OCI-LY3 (cell line): Measurements from ENCODE around the gene ARHGAP28.

ENCODE experiments used
- H2AFZ ChIP-seq: fragments of 200-600, 300-600 bp; shearing (Covaris generic); 2 replicates; pipeline ENCODE4 v1.6.0; 2014; ENCODE audit warnings: antibody characterized with exemption, low read depth, low read length
- H3K27ac ChIP-seq: fragments of 200-600, 300-600 bp; sonication (generic); 2 replicates; pipeline ENCODE4 v1.5.1; 2014; ENCODE audit warnings: mild to moderate bottlenecking, low read length, moderate library complexity, mixed read lengths
- H3K27me3 ChIP-seq: fragments of 200-600, 300-600 bp; sonication (generic); 2 replicates; pipeline ENCODE4 v1.6.1; 2014; ENCODE audit warnings: low read depth, low read length, mixed read lengths
- H3K36me3 ChIP-seq: fragments of 200-600, 300-600 bp; sonication (generic); replicated peaks from 2 replicates; pipeline ENCODE3; 2014; ENCODE audit warnings: low read depth, low read length, mixed read lengths
- H3K4me1 ChIP-seq: fragments of 300-600, 200-600 bp; sonication (generic); 2 replicates; pipeline ENCODE4 v1.6.1; 2014; ENCODE audit warnings: low read length, mixed read lengths
- H3K4me2 ChIP-seq: fragments of 200-600, 300-600 bp; sonication (generic); 2 replicates; pipeline ENCODE4 v1.6.1; 2014; ENCODE audit warnings: low read length, mixed read lengths
- H3K4me3 ChIP-seq: fragments of 300-600, 200-600 bp; sonication (generic); 2 replicates; pipeline ENCODE4 v1.5.1; 2014; ENCODE audit warnings: antibody characterized with exemption, mild to moderate bottlenecking, low read length, moderate library complexity
- H3K79me2 ChIP-seq: fragments of 300-600, 200-600 bp; shearing (Covaris generic); 2 replicates; pipeline ENCODE4 v1.6.1; 2014; ENCODE audit warnings: mild to moderate bottlenecking, low read length, mixed read lengths
- H3K9ac ChIP-seq: fragments of 300-600, 200-600 bp; shearing (Covaris generic); 2 replicates; pipeline ENCODE4 v1.6.0; 2014; ENCODE audit warnings: mild to moderate bottlenecking, low read length, moderate library complexity
- H3K9me3 ChIP-seq: fragments of 200-600, 300-600 bp; shearing (Covaris generic); 2 replicates; pipeline ENCODE4 v1.6.1; 2014; ENCODE audit warnings: low read length, mixed read lengths; ENCODE audit not compliant: insufficient read depth
- H4K20me1 ChIP-seq: fragments of 200-600, 300-600 bp; sonication (generic); 2 replicates; pipeline ENCODE4 v1.6.1; 2016; ENCODE audit warnings: low read length, mixed read lengths; ENCODE audit not compliant: insufficient read depth
- CTCF ChIP-seq: fragments of 200-600, 300-600 bp; sonication (generic); IDR thresholded peaks from 2 replicates; pipeline ENCODE4 v1.5.1; 2014; ENCODE audit warnings: antibody characterized with exemption, low read length, low read depth
- EZH2phosphoT487 ChIP-seq: fragments of 200-600 bp; shearing (Covaris generic); IDR thresholded peaks from 2 replicates; pipeline ENCODE4 v1.6.1; 2018; ENCODE audit warnings: antibody characterized with exemption, mixed run types, low read depth

Gene ARHGAP28

GRCh38 chr18:6920099-6920955, 190.8 kb downstream of the ARHGAP28 start:
- Histone ChIP-seq H3K79me2 (no peaks in the 10 kb centered on the region), H3K4me1 (no peaks in the 10 kb centered on the region), H3K4me3 (no peak overlapping the region), H3K27ac (no peak overlapping the region), H3K27me3 (no peaks in the 10 kb centered on the region), H3K9ac (no peak overlapping the region), H3K9me3 (no peaks in the 10 kb centered on the region), H4K20me1 (no peaks in the 10 kb centered on the region), H2AFZ (no peak overlapping the region), H3K36me3 (no peaks in the 10 kb centered on the region), H3K4me2 (no peak overlapping the region)
- TF ChIP-seq EZH2phosphoT487 = no peak
- peak; percentile 42 for TF ChIP-seq CTCF

- Histone ChIP-seq H3K4me3 (no peak overlapping the region), H2AFZ (no peak overlapping the region), H3K9me3 (no peaks in the 10 kb centered on the region), H3K4me1 (no peaks in the 10 kb centered on the region), H3K27me3 (no peaks in the 10 kb centered on the region), H3K79me2 (no peaks in the 10 kb centered on the region), H3K27ac (no peak overlapping the region), H3K4me2 (no peak overlapping the region), H3K9ac (no peak overlapping the region), H3K36me3 (no peaks in the 10 kb centered on the region), H4K20me1 (no peaks in the 10 kb centered on the region)
- no peak for TF ChIP-seq CTCF
These were observed 192.1 kb downstream of the ARHGAP28 start for GRCh38 chr18:6921571-6921970.

- no peaks in the 10 kb centered on the region for H3K79me2 ChIP-seq
- no peaks in the 10 kb centered on the region for H3K36me3 ChIP-seq
- no peak overlapping the region for H3K4me3 ChIP-seq
- no peak overlapping the region for H2AFZ ChIP-seq
- no peaks in the 10 kb centered on the region for H4K20me1 ChIP-seq
- no peak overlapping the region for H3K4me2 ChIP-seq
- H3K27ac ChIP-seq = no peak overlapping the region
- H3K9ac ChIP-seq = no peak overlapping the region
- no peaks in the 10 kb centered on the region for H3K4me1 ChIP-seq
- no peaks in the 10 kb centered on the region for H3K27me3 ChIP-seq
- no peaks in the 10 kb centered on the region for H3K9me3 ChIP-seq
- TF ChIP-seq CTCF (no peak), EZH2phosphoT487 (no peak)
These were observed 193.7 kb downstream of the ARHGAP28 start for GRCh38 chr18:6923220-6923619.

- H3K4me2 ChIP-seq = no peak overlapping the region
- H2AFZ ChIP-seq = no peak overlapping the region
- no peaks in the 10 kb centered on the region for H3K9me3 ChIP-seq
- no peaks in the 10 kb centered on the region for H3K79me2 ChIP-seq
- H4K20me1 ChIP-seq = no peaks in the 10 kb centered on the region
- H3K36me3 ChIP-seq = no peaks in the 10 kb centered on the region
- TF ChIP-seq CTCF (no peak), EZH2phosphoT487 (no peak)
- no peaks in the 10 kb centered on the region for H3K27me3 ChIP-seq
- H3K9ac ChIP-seq = no peak overlapping the region
- no peak overlapping the region for H3K27ac ChIP-seq
- H3K4me1 ChIP-seq = no peaks in the 10 kb centered on the region
- no peak overlapping the region for H3K4me3 ChIP-seq
These were observed 197.6 kb downstream of the ARHGAP28 start for GRCh38 chr18:6927153-6927552.
